ENCODE results near the gene HECTD1.

GRCh38 chr14:31252865-31253264, 45.3 kb upstream of the HECTD1 start:
- TF ChIP-seq TAF1 (IDR thresholded peaks at IDR 0.05; ENCODE audit: borderline replicate concordance, low read depth, low read length), result no peak
- TF ChIP-seq POLR2A (IDR thresholded peaks at IDR 0.05; ENCODE audit: low read depth, low read length), result no peak
